ENCODE measurements around the gene PTPRT.

Gene PTPRT

GRCh38 chr20:43096126-43096930 is 93.4 kb downstream of the PTPRT start:
- DNase-seq, result no peak

DNA sequence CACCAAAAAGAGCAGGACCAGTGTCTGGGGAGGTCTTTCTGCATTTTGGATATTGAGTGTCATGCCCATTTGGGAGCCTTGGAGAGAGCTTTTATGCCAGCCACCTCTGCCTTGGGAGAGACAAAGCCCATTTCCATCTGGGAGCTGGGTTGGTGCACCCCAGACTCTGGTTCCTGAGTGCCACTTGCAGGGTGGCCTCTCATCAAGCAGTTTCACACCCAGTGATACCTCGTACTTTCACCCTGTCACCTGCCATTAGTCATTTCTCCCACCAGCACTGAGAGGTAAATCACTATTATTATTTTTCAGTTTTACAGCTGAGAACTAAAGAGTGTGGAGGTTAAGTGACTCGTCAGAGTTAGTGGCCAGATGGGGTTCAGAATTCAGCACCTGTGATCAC is 94.7 kb downstream of the PTPRT start:
- no peak for DNase-seq

GRCh38 chr20:43092386-43093088 is 97.2 kb downstream of the PTPRT start:
- DNase-seq, result no peak

DNA sequence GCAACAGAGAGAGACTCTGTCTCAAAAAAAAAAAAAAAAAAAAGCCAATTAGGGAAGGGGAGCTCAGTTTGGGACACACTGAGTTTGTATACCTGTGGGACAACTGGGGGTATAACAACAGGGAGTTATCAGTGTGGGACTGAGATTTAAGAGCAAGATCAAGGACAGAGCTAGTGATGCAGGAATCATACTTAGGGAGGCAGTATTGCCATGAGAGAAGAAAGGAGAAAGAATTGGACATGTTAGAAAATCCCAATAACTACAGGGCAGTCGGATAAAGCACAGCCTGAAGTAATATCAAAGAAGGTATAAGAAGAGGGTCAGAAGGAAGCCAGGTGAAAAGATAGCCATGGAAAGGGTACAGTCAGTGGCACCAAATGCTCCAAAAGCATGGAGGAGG is 121.2 kb downstream of the PTPRT start:
- DNase-seq, result no peak

DNA sequence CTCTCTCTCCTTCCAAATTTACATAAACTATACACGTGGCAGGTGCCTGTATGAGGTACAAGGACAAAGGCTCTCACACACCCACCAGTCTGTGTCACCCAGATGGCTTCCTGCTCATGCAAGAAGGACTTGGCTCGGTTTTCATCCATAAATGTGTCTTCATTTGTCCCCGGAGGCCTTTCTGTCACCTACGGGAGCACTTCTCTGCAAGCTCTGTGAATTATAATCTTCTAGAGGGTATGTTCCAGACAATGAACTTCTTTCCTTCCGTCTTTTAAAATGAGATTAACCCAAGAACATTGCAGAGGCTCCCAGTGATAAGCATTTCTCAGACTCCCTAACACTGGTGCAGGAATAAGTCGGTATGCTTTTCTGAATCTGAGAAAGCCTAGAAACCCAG is 123.6 kb downstream of the PTPRT start:
- DNase-seq, result no peak

- DNase-seq, result no peak
These were observed 124.4 kb downstream of the PTPRT start for GRCh38 chr20:43065299-43065698.

DNA sequence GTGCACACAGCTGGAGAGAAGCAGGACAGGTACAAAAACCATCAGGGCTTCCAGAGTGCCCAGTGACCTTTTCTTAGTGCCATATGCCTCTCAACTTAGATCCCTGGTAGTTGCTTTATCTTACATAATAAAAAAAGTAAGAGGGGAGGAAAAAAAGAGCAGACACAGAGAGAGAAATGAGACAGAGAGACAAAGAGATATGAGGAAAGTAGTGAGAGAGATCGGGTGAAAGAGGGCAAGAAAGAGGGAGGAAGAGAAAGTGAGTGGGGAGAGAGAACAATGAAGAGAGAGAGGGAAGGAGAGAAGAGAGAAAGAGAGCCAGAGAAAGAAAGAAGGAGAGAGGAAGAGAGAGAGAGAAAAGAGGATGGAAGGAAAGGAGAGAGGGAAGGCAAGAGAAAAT is 131.6 kb downstream of the PTPRT start:
- no peak for DNase-seq

DNA sequence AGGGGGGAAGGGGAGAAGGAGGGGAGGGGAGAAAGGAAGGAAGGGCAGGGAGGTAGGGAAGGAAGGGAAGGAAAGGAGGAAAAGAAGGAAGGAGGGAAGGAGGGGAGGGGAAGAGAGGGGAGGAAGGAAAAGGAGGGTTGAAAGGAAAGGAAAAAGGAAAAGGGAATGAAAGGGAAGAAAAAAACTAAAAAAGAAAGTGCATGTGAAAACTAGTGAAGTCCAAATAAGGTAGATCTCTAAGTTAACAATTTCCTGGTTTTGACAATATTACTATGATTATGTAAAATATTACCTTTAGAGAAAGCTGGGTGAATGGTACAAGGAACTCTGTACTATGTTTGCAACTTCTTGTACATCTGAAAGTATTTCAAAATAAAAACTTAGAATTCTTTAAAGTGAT is 132.4 kb downstream of the PTPRT start:
- no peak for DNase-seq

- no peak for DNase-seq
These were observed 134.4 kb downstream of the PTPRT start for GRCh38 chr20:43055181-43055884.

GRCh38 chr20:43052532-43052931 is 137.2 kb downstream of the PTPRT start:
- no peak for DNase-seq

GRCh38 chr20:43046966-43047365 is 142.7 kb downstream of the PTPRT start:
- no peak for DNase-seq

DNA sequence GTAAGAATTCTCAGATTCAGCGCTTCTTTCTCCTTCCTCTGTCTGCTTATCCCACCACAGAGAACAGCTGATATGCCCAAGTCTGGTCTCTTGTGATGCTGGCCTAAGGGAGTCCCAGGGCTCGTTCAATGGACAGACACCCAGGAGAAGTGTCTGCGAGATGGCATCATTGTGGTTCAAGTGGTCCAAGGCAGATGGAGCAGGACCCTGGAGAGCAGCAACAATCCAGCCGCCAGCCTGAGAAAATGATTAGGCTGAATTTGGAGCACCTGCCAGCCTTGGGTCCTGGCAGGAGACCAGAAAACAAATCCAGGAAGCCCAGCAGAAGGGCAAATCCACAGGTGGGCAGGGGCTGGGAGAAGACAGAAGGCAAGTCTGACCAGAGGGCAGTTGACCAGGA is 145.8 kb downstream of the PTPRT start:
- no peak for DNase-seq

DNA sequence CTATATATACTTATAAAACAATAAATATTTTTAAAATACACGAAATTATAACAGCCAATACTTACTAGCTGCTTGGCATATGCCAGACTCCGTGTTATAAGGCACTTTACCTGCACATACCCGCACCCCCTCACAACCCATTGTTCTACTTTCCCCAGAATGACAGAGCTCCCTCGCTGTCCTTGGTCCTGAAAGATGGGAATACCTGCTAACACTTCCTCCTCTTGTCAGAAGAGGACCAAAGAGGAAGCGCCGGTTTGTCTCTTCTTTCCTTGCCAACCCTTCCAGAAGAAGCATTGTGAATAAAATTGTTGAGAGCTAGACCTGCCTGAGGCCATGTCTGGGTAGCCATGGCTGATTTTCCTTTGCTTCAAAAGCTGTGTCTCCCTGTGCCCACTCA is 149.3 kb downstream of the PTPRT start:
- no peak for DNase-seq

- no peak for DNase-seq
These were observed 151.9 kb downstream of the PTPRT start for GRCh38 chr20:43037605-43038309.

- no peak for DNase-seq
These were observed 154.6 kb downstream of the PTPRT start for GRCh38 chr20:43034981-43035724.

GRCh38 chr20:43032459-43032858 is 157.2 kb downstream of the PTPRT start:
- DNase-seq, result no peak

- DNase-seq, result no peak
These were observed 160.5 kb downstream of the PTPRT start for GRCh38 chr20:43029176-43029575.

DNA sequence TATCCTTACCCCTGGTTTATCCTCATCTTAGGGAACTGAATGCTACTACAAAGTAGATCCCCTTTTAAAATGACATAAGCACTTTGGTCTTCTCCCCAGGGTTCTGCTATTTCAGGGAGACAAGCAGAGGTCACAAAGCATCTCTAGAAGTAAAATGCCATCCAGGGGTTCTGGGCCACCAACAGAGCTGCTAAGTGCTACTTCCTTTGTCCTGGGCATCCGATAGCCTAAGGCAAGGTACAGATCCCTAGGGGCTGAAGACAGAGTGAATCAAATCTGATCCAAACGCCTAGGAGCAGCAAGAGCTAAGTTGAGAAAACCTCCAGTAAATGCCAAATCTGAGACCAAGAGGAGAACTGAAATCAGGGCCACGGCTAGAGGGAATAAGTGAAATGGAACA is 161.2 kb downstream of the PTPRT start:
- DNase-seq, result no peak

DNA sequence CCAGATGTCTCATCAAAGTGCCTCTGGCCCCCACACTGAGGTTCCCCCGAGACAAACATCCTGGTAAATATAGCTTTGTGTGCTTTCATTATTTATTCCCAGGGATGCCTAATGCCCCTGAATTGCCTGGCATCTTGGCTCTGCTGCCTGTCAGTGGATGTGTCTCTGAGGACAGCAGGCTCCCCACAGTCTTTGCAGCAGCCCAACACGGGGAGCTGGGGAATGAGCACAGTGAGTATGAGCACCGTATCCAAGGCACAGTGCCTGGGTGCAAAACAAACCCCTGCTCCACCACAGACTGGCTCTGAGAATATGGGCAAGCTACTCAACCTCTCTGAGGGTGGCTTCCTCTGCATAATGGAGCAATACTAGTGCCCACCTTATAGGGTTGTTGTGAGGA is 165.9 kb downstream of the PTPRT start:
- no peak for DNase-seq

DNA sequence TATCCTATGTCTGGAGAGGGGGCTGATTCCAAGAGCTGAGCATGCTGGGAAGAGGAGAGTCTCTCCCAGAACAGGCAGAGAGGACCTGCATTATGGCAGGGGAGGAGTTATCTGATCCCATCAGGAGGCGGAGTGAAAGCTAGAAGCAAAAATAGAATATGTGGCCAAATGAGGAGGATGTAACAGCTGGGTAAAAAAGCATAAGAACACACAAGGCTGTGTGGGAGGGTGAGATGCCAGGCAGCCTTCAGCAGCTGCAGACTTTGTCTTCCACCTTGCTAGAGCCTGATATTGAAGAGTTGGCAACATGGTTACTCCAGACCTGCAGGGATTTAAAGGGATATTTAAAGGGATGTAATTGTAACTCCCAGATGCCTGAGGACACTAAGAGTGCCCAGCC is 167.1 kb downstream of the PTPRT start:
- DNase-seq, result no peak

- DNase-seq, result no peak
These were observed 167.6 kb downstream of the PTPRT start for GRCh38 chr20:43022081-43022480.

- DNase-seq, result no peak
These were observed 172.3 kb downstream of the PTPRT start for GRCh38 chr20:43017241-43018030.
